ENCODE results near the gene TREX2. TPM values are rescaled to one million over a fixed set of nuclear protein-coding genes. Genes with fewer than 3 reads are reported as not detected.
A peak's percentile ranks its signal among the peaks of the same experiment; 100 is the strongest.

The TREX2 gene
- total and polyA plus RNA-seq, 2 donors, result 0.38 to 1.2 TPM

DNA sequence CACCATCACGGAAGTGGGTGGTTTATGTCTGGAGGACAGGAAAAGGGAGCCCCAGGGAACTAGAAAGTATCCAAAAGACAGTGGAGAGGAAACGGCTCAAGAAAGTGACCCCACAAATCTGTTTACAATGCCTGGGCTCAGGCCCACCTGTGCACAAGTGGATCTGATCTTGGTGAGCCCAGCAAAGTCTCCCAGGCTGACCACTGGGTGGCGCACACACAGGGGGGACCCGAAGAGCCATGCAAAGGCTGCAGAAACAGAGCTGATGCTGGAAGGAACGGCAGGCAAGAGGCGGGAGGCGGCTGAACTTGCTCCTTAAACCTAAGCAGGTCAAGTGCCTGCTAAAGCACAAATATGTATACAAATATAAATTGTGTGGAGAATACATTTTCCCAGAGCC lies 15.0 kb upstream of the TREX2 start:
- WGBS, result 68% methylated on average over 7 of the region's 7 CpGs
- no peak overlapping the region for H3K4me3 ChIP-seq (ENCODE audit: low read length in 2 of 2)
- DNase-seq (ENCODE audit: low read depth in 6 of 9, low spot score in 9 of 9), result peak in 2 of 9 donors; percentile 50 to 52
- no peaks in the 10 kb centered on the region for H3K4me1 ChIP-seq (ENCODE audit: control insufficient read depth in 2 of 2, insufficient read depth in 2 of 2, low read length in 2 of 2)
- no peak overlapping the region for H3K27ac ChIP-seq (ENCODE audit: low read depth in 1 of 2, low read length in 1 of 2)
- H3K9me3 ChIP-seq (ENCODE audit: control insufficient read depth in 2 of 2, insufficient read depth in 1 of 2, low read length in 1 of 2), result no peaks in the 10 kb centered on the region
- H3K36me3 ChIP-seq (ENCODE audit: control insufficient read depth in 2 of 2, insufficient read depth in 2 of 2, low read length in 1 of 2), result peaks cover 11 to 29% of the 10 kb centered on the region in 2 donors
- no peaks in the 10 kb centered on the region for H3K27me3 ChIP-seq (ENCODE audit: control insufficient read depth in 2 of 2, insufficient read depth in 1 of 2, low read length in 1 of 2)

GRCh38 chrX:153459986-153460385 lies 14.1 kb upstream of the TREX2 start:
- peaks cover 11 to 35% of the 10 kb centered on the region in 2 donors for H3K36me3 ChIP-seq (ENCODE audit: control insufficient read depth in 2 of 2, insufficient read depth in 2 of 2, low read length in 1 of 2)
- no peak overlapping the region for H3K27ac ChIP-seq (ENCODE audit: low read depth in 1 of 2, low read length in 1 of 2)
- H3K4me1 ChIP-seq (ENCODE audit: control insufficient read depth in 2 of 2, insufficient read depth in 2 of 2, low read length in 2 of 2), result no peaks in the 10 kb centered on the region
- H3K4me3 ChIP-seq (ENCODE audit: low read length in 2 of 2), result no peak overlapping the region
- H3K27me3 ChIP-seq (ENCODE audit: control insufficient read depth in 2 of 2, insufficient read depth in 1 of 2, low read length in 1 of 2), result no peaks in the 10 kb centered on the region
- DNase-seq (ENCODE audit: low read depth in 6 of 9, low spot score in 9 of 9), result no peak
- 99% methylated on average over 4 of the region's 4 CpGs for WGBS
- no peaks in the 10 kb centered on the region for H3K9me3 ChIP-seq (ENCODE audit: control insufficient read depth in 2 of 2, insufficient read depth in 1 of 2, low read length in 1 of 2)

DNA sequence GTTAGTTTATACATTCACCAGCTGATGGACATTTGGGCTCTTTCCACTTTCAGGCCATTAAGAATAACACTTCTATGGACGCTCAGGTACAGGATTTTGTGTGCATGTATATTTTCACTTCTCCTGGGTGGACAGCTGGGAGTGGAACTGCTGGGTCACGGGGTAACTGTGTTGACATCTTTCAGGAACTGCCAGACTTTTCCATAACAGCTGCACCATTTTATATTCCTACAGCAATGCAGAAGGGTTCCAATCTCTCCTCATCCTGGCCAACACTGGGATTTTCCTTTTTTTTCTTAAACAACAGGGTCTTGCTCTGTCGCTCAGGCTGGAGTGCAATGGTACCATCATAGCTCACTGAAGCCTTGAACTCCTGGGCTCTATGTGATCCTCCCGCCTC lies 12.6 kb upstream of the TREX2 start:
- no peaks in the 10 kb centered on the region for H3K9me3 ChIP-seq (ENCODE audit: control insufficient read depth in 2 of 2, insufficient read depth in 1 of 2, low read length in 1 of 2)
- WGBS, result 95% methylated on average over 4 of the region's 4 CpGs

GRCh38 chrX:153457827-153458466 lies 12.1 kb upstream of the TREX2 start:
- DNase-seq (ENCODE audit: low read depth in 6 of 9, low spot score in 9 of 9), result no peak
- H3K27me3 ChIP-seq (ENCODE audit: control insufficient read depth in 2 of 2, insufficient read depth in 1 of 2, low read length in 1 of 2), result no peaks in the 10 kb centered on the region
- peaks cover 6 to 35% of the 10 kb centered on the region in 2 donors for H3K36me3 ChIP-seq (ENCODE audit: control insufficient read depth in 2 of 2, insufficient read depth in 2 of 2, low read length in 1 of 2)
- H3K27ac ChIP-seq (ENCODE audit: low read depth in 1 of 2, low read length in 1 of 2), result no peak overlapping the region
- no peaks in the 10 kb centered on the region for H3K9me3 ChIP-seq (ENCODE audit: control insufficient read depth in 2 of 2, insufficient read depth in 1 of 2, low read length in 1 of 2)
- 98% methylated on average over 17 of the region's 17 CpGs for WGBS
- H3K4me3 ChIP-seq (ENCODE audit: low read length in 2 of 2), result no peak overlapping the region
- H3K4me1 ChIP-seq (ENCODE audit: control insufficient read depth in 2 of 2, insufficient read depth in 2 of 2, low read length in 2 of 2), result no peaks in the 10 kb centered on the region

More for the DNA sequence above, 12.6 kb upstream of the TREX2 start:
- Histone ChIP-seq H3K27me3 (ENCODE audit: control insufficient read depth in 2 of 2, insufficient read depth in 1 of 2, low read length in 1 of 2) (no peaks in the 10 kb centered on the region), H3K36me3 (ENCODE audit: control insufficient read depth in 2 of 2, insufficient read depth in 2 of 2, low read length in 1 of 2) (peaks cover 6 to 37% of the 10 kb centered on the region in 2 donors), H3K4me3 (ENCODE audit: low read length in 2 of 2) (no peak overlapping the region), H3K27ac (ENCODE audit: low read depth in 1 of 2, low read length in 1 of 2) (no peak overlapping the region), H3K4me1 (ENCODE audit: control insufficient read depth in 2 of 2, insufficient read depth in 2 of 2, low read length in 2 of 2) (no peaks in the 10 kb centered on the region)
- DNase-seq (ENCODE audit: low read depth in 6 of 9, low spot score in 9 of 9), result no peak

GRCh38 chrX:153457136-153457825 lies 11.4 kb upstream of the TREX2 start:
- Histone ChIP-seq H3K27ac (ENCODE audit: low read depth in 1 of 2, low read length in 1 of 2) (no peak overlapping the region), H3K4me1 (ENCODE audit: control insufficient read depth in 2 of 2, insufficient read depth in 2 of 2, low read length in 2 of 2) (no peaks in the 10 kb centered on the region), H3K36me3 (ENCODE audit: control insufficient read depth in 2 of 2, insufficient read depth in 2 of 2, low read length in 1 of 2) (peaks cover 6 to 28% of the 10 kb centered on the region in 2 donors), H3K27me3 (ENCODE audit: control insufficient read depth in 2 of 2, insufficient read depth in 1 of 2, low read length in 1 of 2) (no peaks in the 10 kb centered on the region), H3K4me3 (ENCODE audit: low read length in 2 of 2) (no peak overlapping the region), H3K9me3 (ENCODE audit: control insufficient read depth in 2 of 2, insufficient read depth in 1 of 2, low read length in 1 of 2) (no peaks in the 10 kb centered on the region)
- no peak for DNase-seq (ENCODE audit: low read depth in 6 of 9, low spot score in 9 of 9)
- WGBS, result 97% methylated on average over 18 of the region's 18 CpGs

DNA sequence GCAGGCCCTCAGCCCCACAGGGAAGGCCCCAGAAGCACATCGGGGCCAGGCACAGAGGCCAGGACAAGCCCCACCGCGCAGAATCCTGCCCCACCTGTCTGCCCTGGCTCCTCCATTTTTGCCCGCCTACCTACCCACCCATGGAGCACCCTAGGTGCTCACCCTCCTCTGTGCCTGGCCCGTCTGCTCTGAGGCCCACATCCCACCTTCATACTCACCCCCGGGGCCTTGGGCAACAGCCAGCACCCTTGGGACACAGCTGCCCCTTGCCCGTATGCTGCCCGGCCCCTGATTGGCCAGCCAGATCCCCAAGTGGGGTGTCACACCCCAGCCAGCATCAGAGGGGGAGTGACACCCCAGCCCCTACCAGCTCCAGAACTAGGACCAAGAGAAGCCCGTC lies 10.8 kb upstream of the TREX2 start:
- Histone ChIP-seq H3K36me3 (ENCODE audit: control insufficient read depth in 2 of 2, insufficient read depth in 2 of 2, low read length in 1 of 2) (peaks cover 6 to 26% of the 10 kb centered on the region in 2 donors), H3K27ac (ENCODE audit: low read depth in 1 of 2, low read length in 1 of 2) (no peak overlapping the region), H3K9me3 (ENCODE audit: control insufficient read depth in 2 of 2, insufficient read depth in 1 of 2, low read length in 1 of 2) (no peaks in the 10 kb centered on the region), H3K4me1 (ENCODE audit: control insufficient read depth in 2 of 2, insufficient read depth in 2 of 2, low read length in 2 of 2) (no peaks in the 10 kb centered on the region), H3K4me3 (ENCODE audit: low read length in 2 of 2) (no peak overlapping the region), H3K27me3 (ENCODE audit: control insufficient read depth in 2 of 2, insufficient read depth in 1 of 2, low read length in 1 of 2) (no peaks in the 10 kb centered on the region)
- DNase-seq (ENCODE audit: low read depth in 6 of 9, low spot score in 9 of 9), result no peak
- 97% methylated on average over 9 of the region's 9 CpGs for WGBS

- Histone ChIP-seq H3K9me3 (ENCODE audit: control insufficient read depth in 2 of 2, insufficient read depth in 1 of 2, low read length in 1 of 2) (no peaks in the 10 kb centered on the region), H3K4me3 (ENCODE audit: low read length in 2 of 2) (no peak overlapping the region), H3K27me3 (ENCODE audit: control insufficient read depth in 2 of 2, insufficient read depth in 1 of 2, low read length in 1 of 2) (no peaks in the 10 kb centered on the region), H3K27ac (ENCODE audit: low read depth in 1 of 2, low read length in 1 of 2) (no peak overlapping the region), H3K36me3 (ENCODE audit: control insufficient read depth in 2 of 2, insufficient read depth in 2 of 2, low read length in 1 of 2) (peaks cover 6 to 26% of the 10 kb centered on the region in 2 donors), H3K4me1 (ENCODE audit: control insufficient read depth in 2 of 2, insufficient read depth in 2 of 2, low read length in 2 of 2) (no peaks in the 10 kb centered on the region)
- 98% methylated on average over 12 of the region's 12 CpGs for WGBS
- DNase-seq (ENCODE audit: low read depth in 6 of 9, low spot score in 9 of 9), result no peak
These were observed 10.3 kb upstream of the TREX2 start for GRCh38 chrX:153456161-153456560.

- no peak for DNase-seq (ENCODE audit: low read depth in 6 of 9, low spot score in 9 of 9)
- Histone ChIP-seq H3K4me3 (ENCODE audit: low read length in 2 of 2) (no peak overlapping the region), H3K9me3 (ENCODE audit: control insufficient read depth in 2 of 2, insufficient read depth in 1 of 2, low read length in 1 of 2) (no peaks in the 10 kb centered on the region), H3K27me3 (ENCODE audit: control insufficient read depth in 2 of 2, insufficient read depth in 1 of 2, low read length in 1 of 2) (no peaks in the 10 kb centered on the region), H3K4me1 (ENCODE audit: control insufficient read depth in 2 of 2, insufficient read depth in 2 of 2, low read length in 2 of 2) (no peaks in the 10 kb centered on the region), H3K27ac (ENCODE audit: low read depth in 1 of 2, low read length in 1 of 2) (no peak overlapping the region), H3K36me3 (ENCODE audit: control insufficient read depth in 2 of 2, insufficient read depth in 2 of 2, low read length in 1 of 2) (peaks cover 6 to 26% of the 10 kb centered on the region in 2 donors)
- WGBS, result over 99% methylated on average over 16 of the region's 16 CpGs
These were observed 9.7 kb upstream of the TREX2 start for GRCh38 chrX:153455571-153455970.

- no peak overlapping the region for H3K27ac ChIP-seq (ENCODE audit: low read depth in 1 of 2, low read length in 1 of 2)
- no peaks in the 10 kb centered on the region for H3K4me1 ChIP-seq (ENCODE audit: control insufficient read depth in 2 of 2, insufficient read depth in 2 of 2, low read length in 2 of 2)
- no peaks in the 10 kb centered on the region for H3K9me3 ChIP-seq (ENCODE audit: control insufficient read depth in 2 of 2, insufficient read depth in 1 of 2, low read length in 1 of 2)
- DNase-seq (ENCODE audit: low read depth in 6 of 9, low spot score in 9 of 9), result no peak
- 98% methylated on average over 16 of the region's 16 CpGs for whole genome bisulfite sequencing
- no peaks in the 10 kb centered on the region for H3K27me3 ChIP-seq (ENCODE audit: control insufficient read depth in 2 of 2, insufficient read depth in 1 of 2, low read length in 1 of 2)
- peaks cover 6 to 26% of the 10 kb centered on the region in 2 donors for H3K36me3 ChIP-seq (ENCODE audit: control insufficient read depth in 2 of 2, insufficient read depth in 2 of 2, low read length in 1 of 2)
- H3K4me3 ChIP-seq (ENCODE audit: low read length in 2 of 2), result no peak overlapping the region
These were observed 9.2 kb upstream of the TREX2 start for GRCh38 chrX:153454901-153455550.

Measured in thymus (tissue), 11 donors.